Keratinocyte (primary cell): Measurements from ENCODE around the gene MNAT1.

ENCODE experiments used
- CTCF ChIP-seq, 3 experiments: IDR thresholded peaks in 1 of 3; conservative IDR thresholded peaks in 1 of 3; optimal IDR thresholded peaks in 1 of 3; 2 replicates in 2 of 3; 3 replicates in 1 of 3; pipeline versions ENCODE3 to v1.5.1; 2011; ENCODE audit warnings: low read length in 3 of 3, mild to moderate bottlenecking in 3 of 3, moderate library complexity in 2 of 3, control low read depth in 1 of 3, inconsistent platforms in 1 of 3; ENCODE audit not compliant: insufficient read depth in 2 of 3; ENCODE audit errors: extremely low read depth in 1 of 3
- EZH2 ChIP-seq: IDR thresholded peaks from one replicate; pipeline ENCODE4 v1.6.1; 2012; ENCODE audit warnings: inconsistent platforms, mild to moderate bottlenecking, low read length, moderate library complexity

- TF ChIP-seq CTCF (optimal IDR thresholded peaks at IDR 0.05 in 1 of 3, IDR thresholded peaks at IDR 0.05 in 1 of 3, conservative IDR thresholded peaks at IDR 0.05 in 1 of 3; ENCODE audit: extremely low read depth in 1 of 3, insufficient read depth in 2 of 3, low read length in 3 of 3) = no peak
- TF ChIP-seq EZH2 = no peak
These were observed 249.6 kb downstream of the MNAT1 start for GRCh38 chr14:60984196-60984595.
